ENCODE results near the gene B4GALT3.

- TF ChIP-seq YY1 (IDR thresholded peaks at IDR 0.05; ENCODE audit: insufficient read depth, insufficient read length) (no peak), ZNF274 (IDR thresholded peaks at IDR 0.05; ENCODE audit: low read depth, low read length) (no peak)
These were observed 13.5 kb downstream of the B4GALT3 start for GRCh38 chr1:161163793-161164192.

Measured in NT2/D1 (cell line).